GM12878 (cell line): Measurements from ENCODE around the gene KCNA1. TPM values are rescaled to one million over a fixed set of nuclear protein-coding genes. Genes with fewer than 3 reads are reported as not detected.

Experiments used
- ATAC-seq: fragments of 200-7000 bp; cut with Tn5 transposase; 3 replicates; pipeline ENCODE4 v1.9.1; 2020; ENCODE audit warnings: mild to moderate bottlenecking, moderate library complexity
- BruUV-seq: library from RNA; stranded (reverse); fragments of 400-500 nt; replicated peaks from 2 replicates; lab custom pipeline; 2021; lab: Mats Ljungman, UMichigan
- CTCF ChIA-PET: fragments of 300-600 bp; sonication (Branson Sonifier 250); formaldehyde crosslinking; extraction: SDS; loops from one replicate; lab custom pipeline; 2021; ENCODE audit warnings: inconsistent platforms; lab: Yijun Ruan, JAX
- POLR2A ChIA-PET: fragments of 350-600 bp; formaldehyde crosslinking; extraction: SDS; loops from one replicate; lab custom pipeline; 2021; ENCODE audit warnings: inconsistent platforms; lab: Charles Lee
- RAD21 ChIA-PET: fragments of 300-600 bp; sonication (Branson Sonifier 250); formaldehyde crosslinking; loops from one replicate; lab custom pipeline; 2023; ENCODE audit warnings: antibody characterized with exemption; ENCODE audit not compliant: unreplicated experiment; lab: Charles Lee
- SMC1A ChIA-PET: fragments of 300-600 bp; sonication (Branson Sonifier 250); formaldehyde crosslinking; loops from one replicate; lab custom pipeline; 2023; ENCODE audit not compliant: unreplicated experiment, uncharacterized antibody; lab: Charles Lee
- DNase-seq: peaks from one replicate; pipeline ENCODE4 v3.0.0-alpha.2; 2011; ENCODE audit warnings: low read depth, low spot score
- FAIRE-seq: peaks from 3 replicates; lab custom pipeline; 2011; peaks lifted over from hg19 to GRCh38; lab: Jason Lieb, UNC
- H2AFZ ChIP-seq: 2 replicates; pipeline ENCODE4 v1.6.0; 2011; ENCODE audit warnings: low read depth, low read length, control low read depth; ENCODE audit not compliant: control insufficient read depth
- H3K27ac ChIP-seq: 2 replicates; pipeline ENCODE4 v1.5.1; 2011; ENCODE audit warnings: control low read depth; ENCODE audit not compliant: control insufficient read depth, insufficient read depth
- H3K27me3 ChIP-seq, 2 experiments: replicated peaks in 1 of 2; 2 replicates each; pipeline versions ENCODE4 v1.6.0 to v1.6.1; 2011; ENCODE audit warnings: low read length in 1 of 2; ENCODE audit not compliant: control insufficient read depth in 2 of 2, insufficient read depth in 2 of 2
- H3K36me3 ChIP-seq, 2 experiments: 2 replicates each; pipeline ENCODE4 v1.5.1; 2011; ENCODE audit warnings: low read length in 1 of 2; ENCODE audit not compliant: control insufficient read depth in 2 of 2, insufficient read depth in 2 of 2
- H3K4me1 ChIP-seq: 2 replicates; pipeline ENCODE4 v1.6.1; 2011; ENCODE audit warnings: mild to moderate bottlenecking, low read length, moderate library complexity, mixed read lengths; ENCODE audit not compliant: control insufficient read depth, insufficient read depth
- H3K4me2 ChIP-seq: 2 replicates; pipeline ENCODE4 v1.6.0; 2011; ENCODE audit warnings: control low read depth; ENCODE audit not compliant: control insufficient read depth, insufficient read depth
- H3K4me3 ChIP-seq: fragments of 200-600 bp; sonication (generic); 2 replicates; pipeline ENCODE4 v1.5.1; 2016
- H3K79me2 ChIP-seq: 2 replicates; pipeline ENCODE4 v1.6.0; 2011; ENCODE audit warnings: low read length; ENCODE audit not compliant: control insufficient read depth, insufficient read depth
- H3K9ac ChIP-seq: 2 replicates; pipeline ENCODE4 v1.8.0; 2011; ENCODE audit warnings: low read length, control low read depth, mixed read lengths; ENCODE audit not compliant: control insufficient read depth, insufficient read depth
- H3K9me3 ChIP-seq: replicated peaks from 3 replicates; pipeline ENCODE4 v1.5.1; 2011; ENCODE audit warnings: mild to moderate bottlenecking, low read length; ENCODE audit not compliant: control insufficient read depth, insufficient read depth
- H4K20me1 ChIP-seq: 2 replicates; pipeline ENCODE4 v1.6.0; 2011; ENCODE audit not compliant: control insufficient read depth, insufficient read depth
- CHD4 ChIP-seq: fragments of 200-600 bp; sonication (generic); IDR thresholded peaks from 2 replicates; pipeline ENCODE4 v1.6.1; 2016; ENCODE audit warnings: mild to moderate bottlenecking
- EZH2 ChIP-seq: IDR thresholded peaks from 2 replicates; pipeline ENCODE4 v1.6.1; 2012; ENCODE audit warnings: low read depth, mild to moderate bottlenecking, control low read depth, inconsistent platforms, low read length, borderline replicate concordance; ENCODE audit not compliant: control insufficient read depth
- HDAC2 ChIP-seq: fragments of 200-600 bp; sonication (generic); IDR thresholded peaks from 2 replicates; pipeline ENCODE4 v1.6.1; 2017
- POLR2A ChIP-seq: IDR thresholded peaks from 2 replicates; pipeline ENCODE4 v1.6.1; 2011; ENCODE audit warnings: low read depth, mild to moderate bottlenecking, low read length
- SMAD1 ChIP-seq: fragments of 450-650 bp; IDR thresholded peaks from 2 replicates; pipeline ENCODE4 v1.6.1; 2018; ENCODE audit warnings: mild to moderate bottlenecking, low read depth; ENCODE audit not compliant: partially characterized antibody
- TCF7 ChIP-seq: IDR thresholded peaks from 2 replicates; pipeline ENCODE4 v1.6.1; 2014; ENCODE audit warnings: antibody characterized with exemption, borderline replicate concordance
- USF2 ChIP-seq: IDR thresholded peaks from 2 replicates; pipeline ENCODE4 v1.6.1; 2011; ENCODE audit warnings: low read depth, low read length, improper control_type of control experiment, borderline replicate concordance
- ZNF274 ChIP-seq: IDR thresholded peaks from one replicate; pipeline ENCODE4 v1.8.0; 2011; ENCODE audit not compliant: insufficient read length, insufficient read depth
- WGBS: methylation state at CpG from one replicate; pipeline ENCODE4 v1.1.6; 2016; ENCODE audit warnings: low lambda C conversion rate; ENCODE audit not compliant: insufficient replicate concordance, insufficient coverage; ENCODE audit errors: missing lambda C conversion rate; 5-methylcytosine and 5-hydroxymethylcytosine counted together
- in situ Hi-C: fragments of 300-500 bp; cut with MboI; formaldehyde crosslinking; loops from 9 replicates; pipeline ENCODE4 v1.14.3; 2018; ENCODE audit warnings: mixed read lengths
- intact Hi-C: fragments of 100-400 bp; cut with micrococcal nuclease; formaldehyde crosslinking; loops from one replicate; pipeline ENCODE4 v1.14.2; 2022; ENCODE audit not compliant: unreplicated experiment
- polyA plus RNA-seq, 11 experiments: library from polyadenylated mRNA; depleted of rRNA in 4 of 11; unstranded in 6 of 11; stranded (reverse) in 5 of 11; fragments of >200 nt; fragmentation: Nextera tagmentation in 4 of 11; fragmentation: Illumina TruSeq in 1 of 11; extraction: Ambion mirVana in 4 of 11; extraction: Trizol in 1 of 11; gene quantifications; 1 replicate in 1 of 11; 2 replicates in 10 of 11; pipeline versions ENCODE4 v1.2.1 to v1.2.3, GENCODE V29; 2011 to 2016; ENCODE audit warnings: inconsistent platforms in 2 of 11, missing spikeins in 2 of 11, low read depth in 1 of 11
- total RNA-seq, 4 experiments: library from RNA; depleted of rRNA in 3 of 4; stranded (reverse); fragments of >200 nt in 3 of 4; fragmentation: Illumina TruSeq in 1 of 4; extraction: Trizol in 1 of 4; gene quantifications; 2 replicates each; pipeline versions ENCODE4 v1.2.1 to v1.2.3, GENCODE V29; 2013 to 2021

KCNA1 gene
- total and polyA plus RNA-seq, 10 of the 15 experiments (the other 5 are each of a cell fraction or from before 2014, with no cell fraction given), result 0.05 to 0.77 (median 0.33) TPM

DNA sequence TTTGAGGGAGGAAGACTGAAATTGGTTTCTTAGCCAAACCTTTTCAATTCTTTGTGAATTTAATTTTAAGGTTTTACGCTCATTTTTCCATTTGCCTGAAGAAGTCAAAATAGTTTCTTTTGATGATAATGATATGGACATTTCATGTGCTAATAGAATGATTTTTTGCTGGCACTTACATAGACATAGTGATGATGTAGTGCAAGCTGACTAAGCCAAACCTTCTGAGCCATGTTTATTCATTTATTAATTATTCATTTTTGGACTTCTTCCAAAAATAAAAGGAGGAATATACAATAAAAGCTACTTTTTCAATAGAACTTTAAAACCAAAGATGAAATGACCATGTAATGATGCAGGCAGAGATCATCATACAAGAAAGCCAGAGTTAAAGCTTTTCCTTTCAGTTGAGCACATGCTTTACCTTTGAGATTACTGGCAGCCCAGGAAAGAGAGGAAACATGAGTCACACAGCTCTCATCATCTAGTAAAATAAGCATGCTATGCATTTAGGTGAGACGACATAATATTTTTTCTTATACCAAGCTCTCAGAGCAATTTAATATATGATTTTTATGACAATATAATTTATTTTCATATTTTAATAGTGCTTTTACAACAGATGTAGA lies 24.8 kb downstream of the KCNA1 start:
- BruUV-seq, result no TSS peak
- ATAC-seq, result no peak
- Histone ChIP-seq H3K79me2 (no peaks in the 10 kb centered on the region), H3K27me3 (no peaks in the 10 kb centered on the region), H3K9ac (no peak overlapping the region), H4K20me1 (no peaks in the 10 kb centered on the region), H3K4me2 (no peak overlapping the region), H3K4me3 (no peak overlapping the region), H3K9me3 (no peaks in the 10 kb centered on the region), H3K36me3 (no peaks in the 10 kb centered on the region), H3K4me1 (no peaks in the 10 kb centered on the region), H2AFZ (no peak overlapping the region), H3K27ac (no peak overlapping the region)
- SMC1A ChIA-PET, result interaction anchor here (0.9 to 1.6 kb wide), 3 partner anchors 23 to 78 kb away, joined by 3 to 4 read pairs (median 3); no protein-coding TSS in a partner anchor
- no peak for DNase-seq
- in situ Hi-C loops (no loop called here), intact Hi-C loops (no loop called here)
- RAD21 ChIA-PET, result no interaction called here
- CTCF ChIA-PET, result interaction anchor here (0.6 to 1.6 kb wide), 3 partner anchors 9 to 78 kb away, joined by 3 to 4 read pairs (median 3); no protein-coding TSS in a partner anchor
- no peak for TF ChIP-seq ZNF274
- TF ChIP-seq TCF7, result no peak
- TF ChIP-seq HDAC2, result no peak
- no peak for TF ChIP-seq POLR2A
- TF ChIP-seq SMAD1, result no peak
- no peak for TF ChIP-seq CHD4
- no peak for TF ChIP-seq USF2
- TF ChIP-seq EZH2, result no peak
- POLR2A ChIA-PET, result no interaction called here
- WGBS, result 47% methylated on average over 2 of the region's 2 CpGs
- no peak for FAIRE-seq
